WTC11 (cell line): ENCODE data around the gene GPR135.

Experiments
- CTCF ChIP-seq: fragments of 200-600 bp; IDR thresholded peaks from 2 replicates; pipeline ENCODE4 v1.8.0; 2022; ENCODE audit warnings: antibody characterized with exemption
- FOXK1 ChIP-seq: sonication (generic); formaldehyde crosslinking; IDR thresholded peaks from 2 replicates; pipeline ENCODE4 v1.8.0; 2022; ENCODE audit warnings: mild to moderate bottlenecking, moderate library complexity, missing genetic modification reagents
- TF ChIP-seq, protein P1 (sequence below): sonication (generic); formaldehyde crosslinking; IDR thresholded peaks from 2 replicates; pipeline ENCODE4 v1.8.1; 2023; ENCODE audit warnings: mild to moderate bottlenecking, missing genetic modification reagents, moderate library complexity
- TF ChIP-seq, protein P2 (sequence below): fragments of 250-450 bp; sonication (Bioruptor Pico); IDR thresholded peaks from 2 replicates; pipeline ENCODE4 v1.9.0; 2021; ENCODE audit warnings: moderate library complexity, mild to moderate bottlenecking, inconsistent platforms, borderline replicate concordance
- TF ChIP-seq, protein P3 (sequence below): sonication (generic); formaldehyde crosslinking; conservative IDR thresholded peaks from 2 replicates; pipeline ENCODE4 v1.8.1; 2023; ENCODE audit warnings: mild to moderate bottlenecking, low read depth, missing genetic modification reagents, moderate library complexity

- no peak for TF ChIP-seq CTCF
- TF ChIP-seq, protein P1, sequence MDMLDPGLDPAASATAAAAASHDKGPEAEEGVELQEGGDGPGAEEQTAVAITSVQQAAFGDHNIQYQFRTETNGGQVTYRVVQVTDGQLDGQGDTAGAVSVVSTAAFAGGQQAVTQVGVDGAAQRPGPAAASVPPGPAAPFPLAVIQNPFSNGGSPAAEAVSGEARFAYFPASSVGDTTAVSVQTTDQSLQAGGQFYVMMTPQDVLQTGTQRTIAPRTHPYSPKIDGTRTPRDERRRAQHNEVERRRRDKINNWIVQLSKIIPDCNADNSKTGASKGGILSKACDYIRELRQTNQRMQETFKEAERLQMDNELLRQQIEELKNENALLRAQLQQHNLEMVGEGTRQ (CRISPR knock-in tag) = no peak
- no peak for TF ChIP-seq FOXK1 (CRISPR knock-in tag)
- TF ChIP-seq, protein P2, sequence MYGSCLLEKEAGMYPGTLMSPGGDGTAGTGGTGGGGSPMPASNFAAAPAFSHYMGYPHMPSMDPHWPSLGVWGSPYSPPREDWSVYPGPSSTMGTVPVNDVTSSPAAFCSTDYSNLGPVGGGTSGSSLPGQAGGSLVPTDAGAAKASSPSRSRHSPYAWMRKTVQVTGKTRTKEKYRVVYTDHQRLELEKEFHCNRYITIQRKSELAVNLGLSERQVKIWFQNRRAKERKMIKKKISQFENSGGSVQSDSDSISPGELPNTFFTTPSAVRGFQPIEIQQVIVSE = no peak
- TF ChIP-seq, protein P3, sequence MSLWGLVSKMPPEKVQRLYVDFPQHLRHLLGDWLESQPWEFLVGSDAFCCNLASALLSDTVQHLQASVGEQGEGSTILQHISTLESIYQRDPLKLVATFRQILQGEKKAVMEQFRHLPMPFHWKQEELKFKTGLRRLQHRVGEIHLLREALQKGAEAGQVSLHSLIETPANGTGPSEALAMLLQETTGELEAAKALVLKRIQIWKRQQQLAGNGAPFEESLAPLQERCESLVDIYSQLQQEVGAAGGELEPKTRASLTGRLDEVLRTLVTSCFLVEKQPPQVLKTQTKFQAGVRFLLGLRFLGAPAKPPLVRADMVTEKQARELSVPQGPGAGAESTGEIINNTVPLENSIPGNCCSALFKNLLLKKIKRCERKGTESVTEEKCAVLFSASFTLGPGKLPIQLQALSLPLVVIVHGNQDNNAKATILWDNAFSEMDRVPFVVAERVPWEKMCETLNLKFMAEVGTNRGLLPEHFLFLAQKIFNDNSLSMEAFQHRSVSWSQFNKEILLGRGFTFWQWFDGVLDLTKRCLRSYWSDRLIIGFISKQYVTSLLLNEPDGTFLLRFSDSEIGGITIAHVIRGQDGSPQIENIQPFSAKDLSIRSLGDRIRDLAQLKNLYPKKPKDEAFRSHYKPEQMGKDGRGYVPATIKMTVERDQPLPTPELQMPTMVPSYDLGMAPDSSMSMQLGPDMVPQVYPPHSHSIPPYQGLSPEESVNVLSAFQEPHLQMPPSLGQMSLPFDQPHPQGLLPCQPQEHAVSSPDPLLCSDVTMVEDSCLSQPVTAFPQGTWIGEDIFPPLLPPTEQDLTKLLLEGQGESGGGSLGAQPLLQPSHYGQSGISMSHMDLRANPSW (CRISPR knock-in tag) = no peak
Observed at GRCh38 chr14:59492384-59492783, 27.2 kb upstream of the GPR135 start.
